ENCODE data around the gene RIPK1.

RIPK1 gene

DNA sequence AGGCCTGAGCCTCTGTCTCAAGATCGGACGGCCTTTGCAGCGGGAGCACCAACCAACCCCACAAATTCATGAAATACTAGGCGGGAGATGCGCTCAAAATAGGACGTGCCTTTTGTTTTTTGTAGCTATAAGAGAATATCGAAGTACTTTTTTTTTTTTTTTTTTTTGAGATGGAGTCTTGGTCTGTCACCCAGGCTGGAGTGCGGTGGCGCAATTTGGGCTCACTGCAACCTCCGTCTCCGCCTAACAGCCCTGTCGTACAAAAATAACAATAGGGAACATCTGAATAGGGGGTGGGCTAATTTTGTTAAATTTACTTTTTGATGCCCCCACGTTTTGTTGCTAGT, 94.9 kb downstream of the RIPK1 start:
- peak; percentile 54 to 76 (median 60) for DNase-seq

DNA sequence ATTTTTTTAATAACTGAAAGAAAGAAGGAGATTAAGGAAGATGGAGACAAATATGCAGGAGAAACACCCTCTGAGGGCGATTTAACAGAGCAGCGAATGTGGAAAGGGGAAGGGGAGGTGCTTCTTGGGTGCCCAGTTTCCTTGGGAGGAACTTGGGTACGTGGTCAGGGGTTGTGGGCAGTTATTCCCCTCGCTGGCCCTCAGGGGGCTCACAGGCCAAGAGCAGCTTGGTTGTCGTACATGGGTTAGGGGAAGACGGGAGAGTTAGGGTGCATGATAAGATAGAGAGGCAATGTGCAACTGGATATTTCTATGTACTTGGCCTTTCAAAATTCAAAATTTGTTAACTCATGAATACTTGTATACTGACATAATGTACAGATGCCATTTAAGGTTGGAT, 96.1 kb downstream of the RIPK1 start:
- DNase-seq = peak in 3 of 4 experiments; percentile 24 to 31 (median 27)
